ENCODE data around the gene MED9.

Gene MED9

DNA sequence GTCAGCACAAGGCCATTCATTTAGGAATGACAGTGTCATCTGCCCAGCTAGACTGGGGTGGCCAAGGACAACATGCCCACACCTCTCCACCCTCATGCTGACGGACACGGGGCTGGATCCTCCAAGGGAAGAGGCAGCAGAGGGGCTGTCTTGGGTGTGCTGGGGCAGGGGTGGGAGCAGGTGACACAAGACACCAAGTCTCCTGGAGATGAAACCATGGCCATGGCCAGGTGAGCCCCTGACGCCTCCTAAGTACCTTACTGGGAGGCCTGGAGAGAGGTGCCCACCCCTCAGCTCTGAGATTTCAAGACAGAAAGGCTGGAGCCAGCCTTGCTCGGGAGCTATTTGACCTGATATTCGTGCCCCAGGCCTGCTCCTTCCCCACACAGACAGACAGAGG lies 28.4 kb downstream of the MED9 start:
- Histone ChIP-seq H3K27me3 (ENCODE audit: insufficient read depth, low read length, poor library complexity) (no peaks in the 10 kb centered on the region), H3K4me3 (ENCODE audit: low read depth in 1 of 2, low read length in 2 of 2) (no peak overlapping the region), H3K4me1 (ENCODE audit: insufficient read depth, low read length) (0 out of 2 replicates have a peak, but pooled peaks cover under 1% of the 10 kb centered on the region), H3K9ac (ENCODE audit: low read depth, low read length) (no peak overlapping the region), H3K79me2 (ENCODE audit: insufficient read depth, low read length) (no peaks in the 10 kb centered on the region), H2AFZ (ENCODE audit: low read depth, low read length) (no peak overlapping the region), H3K36me3 (ENCODE audit: insufficient read depth, low read length) (no peaks in the 10 kb centered on the region), H3K9me3 (ENCODE audit: insufficient read depth, low read length, severe bottlenecking) (no peaks in the 10 kb centered on the region), H3K4me2 (ENCODE audit: insufficient read depth, low read length) (no peak overlapping the region), H4K20me1 (ENCODE audit: insufficient read depth, low read length) (peaks cover 4% of the 10 kb centered on the region; the same call in 1 of the 2 replicates), H3K27ac (ENCODE audit: low read length) (no peak overlapping the region)
- DNase-seq (no peak), ATAC-seq (ENCODE audit: insufficient read depth, low read depth) (no peak)
- TF ChIP-seq EZH2 (IDR thresholded peaks at IDR 0.05; ENCODE audit: borderline replicate concordance, low read depth, low read length, severe bottlenecking), result no peak
- TF ChIP-seq, protein P1, sequence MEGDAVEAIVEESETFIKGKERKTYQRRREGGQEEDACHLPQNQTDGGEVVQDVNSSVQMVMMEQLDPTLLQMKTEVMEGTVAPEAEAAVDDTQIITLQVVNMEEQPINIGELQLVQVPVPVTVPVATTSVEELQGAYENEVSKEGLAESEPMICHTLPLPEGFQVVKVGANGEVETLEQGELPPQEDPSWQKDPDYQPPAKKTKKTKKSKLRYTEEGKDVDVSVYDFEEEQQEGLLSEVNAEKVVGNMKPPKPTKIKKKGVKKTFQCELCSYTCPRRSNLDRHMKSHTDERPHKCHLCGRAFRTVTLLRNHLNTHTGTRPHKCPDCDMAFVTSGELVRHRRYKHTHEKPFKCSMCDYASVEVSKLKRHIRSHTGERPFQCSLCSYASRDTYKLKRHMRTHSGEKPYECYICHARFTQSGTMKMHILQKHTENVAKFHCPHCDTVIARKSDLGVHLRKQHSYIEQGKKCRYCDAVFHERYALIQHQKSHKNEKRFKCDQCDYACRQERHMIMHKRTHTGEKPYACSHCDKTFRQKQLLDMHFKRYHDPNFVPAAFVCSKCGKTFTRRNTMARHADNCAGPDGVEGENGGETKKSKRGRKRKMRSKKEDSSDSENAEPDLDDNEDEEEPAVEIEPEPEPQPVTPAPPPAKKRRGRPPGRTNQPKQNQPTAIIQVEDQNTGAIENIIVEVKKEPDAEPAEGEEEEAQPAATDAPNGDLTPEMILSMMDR (IDR thresholded peaks at IDR 0.05; ENCODE audit: borderline replicate concordance, extremely low read depth, low read length, poor library complexity, severe bottlenecking), result no peak

DNA sequence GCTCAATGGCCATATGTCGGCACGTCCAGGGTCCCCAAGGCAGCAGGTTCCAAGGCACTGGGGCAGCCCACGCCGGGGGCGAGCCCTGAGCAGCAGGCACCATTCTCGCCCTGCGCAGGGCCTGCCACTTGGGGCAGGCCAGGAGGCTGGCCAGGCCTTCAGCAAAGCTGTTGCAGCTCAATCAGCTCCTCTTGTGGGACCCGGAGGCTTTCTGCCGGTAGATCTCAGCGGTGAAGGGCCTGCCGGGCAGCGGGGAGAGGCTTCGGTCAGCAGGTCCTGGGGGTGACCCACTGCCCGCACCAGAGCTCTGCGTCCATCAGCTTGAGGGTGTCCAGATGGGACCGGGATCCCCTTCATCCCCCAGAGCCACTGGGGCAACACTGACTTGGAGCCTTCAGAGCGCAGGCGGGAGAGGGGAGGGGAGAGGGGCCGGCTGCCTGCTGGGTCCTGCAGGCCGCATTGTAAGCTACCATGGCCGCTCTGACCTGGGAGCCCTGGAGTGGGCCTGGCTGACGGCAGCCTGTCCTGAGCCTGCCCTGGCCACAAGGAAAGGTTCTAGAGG lies 28.9 kb downstream of the MED9 start:
- Histone ChIP-seq H3K79me2 (ENCODE audit: insufficient read depth, low read length) (no peaks in the 10 kb centered on the region), H3K4me2 (ENCODE audit: insufficient read depth, low read length) (no peak overlapping the region), H3K9ac (ENCODE audit: low read depth, low read length) (no peak overlapping the region), H3K27me3 (ENCODE audit: insufficient read depth, low read length, poor library complexity) (no peaks in the 10 kb centered on the region), H3K4me3 (ENCODE audit: low read depth in 1 of 2, low read length in 2 of 2) (no peak overlapping the region), H2AFZ (ENCODE audit: low read depth, low read length) (no peak overlapping the region), H4K20me1 (ENCODE audit: insufficient read depth, low read length) (peaks cover 4% of the 10 kb centered on the region; the same call in 1 of the 2 replicates), H3K4me1 (ENCODE audit: insufficient read depth, low read length) (peaks cover 5% of the 10 kb centered on the region), H3K36me3 (ENCODE audit: insufficient read depth, low read length) (no peaks in the 10 kb centered on the region), H3K9me3 (ENCODE audit: insufficient read depth, low read length, severe bottlenecking) (no peaks in the 10 kb centered on the region), H3K27ac (ENCODE audit: low read length) (no peak overlapping the region)
- DNase-seq (no peak), ATAC-seq (ENCODE audit: insufficient read depth, low read depth) (no peak)
- no peak for TF ChIP-seq EZH2 (IDR thresholded peaks at IDR 0.05; ENCODE audit: borderline replicate concordance, low read depth, low read length, severe bottlenecking)

DNA sequence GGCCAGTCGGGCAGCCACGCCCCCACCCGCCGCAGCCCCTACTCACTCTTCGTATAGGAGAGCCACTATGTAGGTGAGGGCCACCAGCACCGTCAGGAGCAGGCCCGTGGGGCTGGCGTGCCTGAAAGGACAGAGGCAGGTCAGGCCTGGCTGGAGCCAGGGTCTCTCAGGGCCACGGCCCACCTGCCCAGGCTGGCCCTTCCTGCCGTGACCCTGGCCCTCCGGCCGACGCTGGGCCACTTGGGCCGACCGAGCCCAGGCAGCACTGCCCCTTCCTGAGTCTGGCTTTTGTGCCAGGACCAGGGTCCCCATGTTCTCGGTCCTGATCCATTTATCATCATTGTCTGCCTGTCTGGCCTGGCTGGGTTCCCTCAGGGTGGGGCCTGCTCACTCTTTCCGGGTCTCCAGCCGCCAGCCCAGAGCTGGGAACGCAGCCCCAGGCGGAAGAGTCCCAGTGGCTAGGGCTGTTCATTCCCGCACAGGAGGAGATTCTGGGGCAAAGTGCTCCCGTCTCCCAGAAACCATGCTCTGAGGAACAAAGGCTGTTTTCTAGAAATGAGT lies 29.5 kb downstream of the MED9 start:
- ATAC-seq (ENCODE audit: insufficient read depth, low read depth) (no peak), DNase-seq (no peak)
- no peaks in the 10 kb centered on the region for H3K27me3 ChIP-seq (ENCODE audit: insufficient read depth, low read length, poor library complexity)
- no peak overlapping the region for H2AFZ ChIP-seq (ENCODE audit: low read depth, low read length)
- H3K9ac ChIP-seq (ENCODE audit: low read depth, low read length), result no peak overlapping the region
- H3K9me3 ChIP-seq (ENCODE audit: insufficient read depth, low read length, severe bottlenecking), result no peaks in the 10 kb centered on the region
- peaks cover 11% of the 10 kb centered on the region for H3K4me1 ChIP-seq (ENCODE audit: insufficient read depth, low read length)
- no peaks in the 10 kb centered on the region for H3K79me2 ChIP-seq (ENCODE audit: insufficient read depth, low read length)
- peaks cover 4% of the 10 kb centered on the region; the same call in 1 of the 2 replicates for H4K20me1 ChIP-seq (ENCODE audit: insufficient read depth, low read length)
- no peak overlapping the region for H3K4me3 ChIP-seq (ENCODE audit: low read depth in 1 of 2, low read length in 2 of 2)
- no peak overlapping the region for H3K27ac ChIP-seq (ENCODE audit: low read length)
- TF ChIP-seq, protein P1 (IDR thresholded peaks at IDR 0.05; ENCODE audit: borderline replicate concordance, extremely low read depth, low read length, poor library complexity, severe bottlenecking), result no peak
- TF ChIP-seq EZH2 (IDR thresholded peaks at IDR 0.05; ENCODE audit: borderline replicate concordance, low read depth, low read length, severe bottlenecking), result no peak
- no peak overlapping the region for H3K4me2 ChIP-seq (ENCODE audit: insufficient read depth, low read length)
- H3K36me3 ChIP-seq (ENCODE audit: insufficient read depth, low read length), result no peaks in the 10 kb centered on the region

DNA sequence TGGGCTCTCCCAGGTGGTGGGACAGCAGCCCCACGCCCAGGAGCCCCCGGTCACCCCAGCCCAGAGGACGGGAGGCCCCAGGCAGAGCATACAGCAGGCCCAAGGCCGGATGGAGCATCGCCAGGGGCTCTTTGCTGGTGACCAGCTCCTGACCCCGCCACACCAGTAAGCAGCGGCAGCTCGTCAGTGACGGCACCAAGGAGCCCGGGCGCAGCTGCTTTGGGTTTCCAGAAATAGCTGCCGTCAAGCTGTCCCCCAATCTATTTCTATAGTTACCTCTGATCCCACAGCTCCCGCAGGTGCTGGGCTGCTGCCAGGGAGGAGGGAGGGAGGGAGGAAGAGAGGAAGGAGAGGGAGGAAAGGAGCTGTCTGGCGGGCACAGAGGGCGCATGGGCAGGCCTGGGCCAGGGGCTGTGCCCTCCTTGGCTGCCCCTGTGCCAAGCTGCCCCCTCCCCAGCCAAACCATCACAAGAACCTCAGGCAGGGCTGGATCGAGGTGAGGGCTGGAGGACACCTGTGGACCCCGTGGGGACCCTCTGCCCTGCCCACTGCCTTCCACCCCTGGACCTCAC lies 30.2 kb downstream of the MED9 start:
- Histone ChIP-seq H3K4me3 (ENCODE audit: low read depth in 1 of 2, low read length in 2 of 2) (no peak overlapping the region), H3K27ac (ENCODE audit: low read length) (no peak overlapping the region), H3K36me3 (ENCODE audit: insufficient read depth, low read length) (no peaks in the 10 kb centered on the region), H4K20me1 (ENCODE audit: insufficient read depth, low read length) (peaks cover 4% of the 10 kb centered on the region; the same call in 1 of the 2 replicates), H3K27me3 (ENCODE audit: insufficient read depth, low read length, poor library complexity) (no peaks in the 10 kb centered on the region), H3K4me1 (ENCODE audit: insufficient read depth, low read length) (peaks cover 13% of the 10 kb centered on the region), H3K79me2 (ENCODE audit: insufficient read depth, low read length) (no peaks in the 10 kb centered on the region), H3K9me3 (ENCODE audit: insufficient read depth, low read length, severe bottlenecking) (no peaks in the 10 kb centered on the region), H3K9ac (ENCODE audit: low read depth, low read length) (no peak overlapping the region), H3K4me2 (ENCODE audit: insufficient read depth, low read length) (no peak overlapping the region), H2AFZ (ENCODE audit: low read depth, low read length) (no peak overlapping the region)
- ATAC-seq (ENCODE audit: insufficient read depth, low read depth) (no peak), DNase-seq (no peak)
- TF ChIP-seq, protein P1 (IDR thresholded peaks at IDR 0.05; ENCODE audit: borderline replicate concordance, extremely low read depth, low read length, poor library complexity, severe bottlenecking), result no peak
- TF ChIP-seq EZH2 (IDR thresholded peaks at IDR 0.05; ENCODE audit: borderline replicate concordance, low read depth, low read length, severe bottlenecking), result no peak
